K562 (cell line): ENCODE data around the gene MGA. TPM values are rescaled to one million over a fixed set of nuclear protein-coding genes. Genes with fewer than 3 reads are reported as not detected.

Source experiments
- FOXJ3 ChIP-seq: sonication (generic); formaldehyde crosslinking; IDR thresholded peaks from 2 replicates; pipeline ENCODE4 v1.4.0; 2020; ENCODE audit warnings: mild to moderate bottlenecking, missing genetic modification reagents
- MBD2 ChIP-seq: sonication (generic); IDR thresholded peaks from 2 replicates; pipeline ENCODE4 v1.6.1; 2016; ENCODE audit warnings: low read depth, borderline replicate concordance
- MCM3 ChIP-seq: fragments of 450-650 bp; IDR thresholded peaks from 2 replicates; pipeline ENCODE4 v1.6.1; 2016
- NR2C1 ChIP-seq, 2 experiments: fragments of 450-650 bp; IDR thresholded peaks; 2 replicates each; pipeline ENCODE4 v1.6.1; 2017; ENCODE audit warnings: mild to moderate bottlenecking in 2 of 2, antibody characterized with exemption in 1 of 2, inconsistent platforms in 1 of 2, missing compliant biosample characterization in 1 of 2, missing genetic modification characterization in 1 of 2
- ZNF184 ChIP-seq: sonication (generic); formaldehyde crosslinking; IDR thresholded peaks from 2 replicates; pipeline ENCODE4 v1.5.0; 2020; ENCODE audit warnings: missing genetic modification reagents
- ZNF445 ChIP-seq: fragments of 250-450 bp; sonication (Bioruptor Pico); IDR thresholded peaks from 2 replicates; pipeline ENCODE4 v1.4.0; 2020; ENCODE audit warnings: low read depth, mild to moderate bottlenecking, moderate library complexity
- ZNF785 ChIP-seq: fragments of 250-450 bp; sonication (Bioruptor Pico); IDR thresholded peaks from 2 replicates; pipeline ENCODE4 v1.4.0; 2020; ENCODE audit warnings: mild to moderate bottlenecking
- polyA plus RNA-seq, 8 experiments: library from polyadenylated mRNA; depleted of rRNA in 4 of 8; stranded (reverse) in 5 of 8; unstranded in 3 of 8; fragments of >200 nt; fragmentation: Nextera tagmentation in 2 of 8; fragmentation: Illumina TruSeq in 1 of 8; extraction: Ambion mirVana in 2 of 8; extraction: Trizol in 1 of 8; gene quantifications; 2 replicates each; pipeline versions ENCODE4 v1.2.1 to v1.2.3, GENCODE V29; 2011 to 2014; ENCODE audit warnings: inconsistent platforms in 1 of 8, missing spikeins in 1 of 8
- total RNA-seq, 7 experiments: library from RNA; depleted of rRNA in 6 of 7; stranded (reverse); fragments of >200 nt in 6 of 7; fragmentation: Illumina TruSeq in 2 of 7; extraction: Trizol in 2 of 7; gene quantifications; 2 replicates each; pipeline versions ENCODE4 v1.2.1 to v1.2.3, GENCODE V29; 2011 to 2021; ENCODE audit warnings: low replicate concordance in 1 of 7
- TF ChIP-seq, protein P1 (sequence below): fragments of 200-800 bp; sonication (Bioruptor generic); IDR thresholded peaks from 2 replicates; pipeline ENCODE4 v1.6.1; 2016; ENCODE audit warnings: missing genetic modification characterization, missing compliant biosample characterization
- TF ChIP-seq, protein P2 (sequence below): fragments of 450-650 bp; IDR thresholded peaks from 2 replicates; pipeline ENCODE4 v1.6.1; 2016; ENCODE audit warnings: low read depth

The MGA gene
- total and polyA plus RNA-seq, 9 of the 15 experiments (the other 6 are each of a cell fraction or from before 2014, with no cell fraction given), result 4.7 to 56.1 (median 21.1) TPM

DNA sequence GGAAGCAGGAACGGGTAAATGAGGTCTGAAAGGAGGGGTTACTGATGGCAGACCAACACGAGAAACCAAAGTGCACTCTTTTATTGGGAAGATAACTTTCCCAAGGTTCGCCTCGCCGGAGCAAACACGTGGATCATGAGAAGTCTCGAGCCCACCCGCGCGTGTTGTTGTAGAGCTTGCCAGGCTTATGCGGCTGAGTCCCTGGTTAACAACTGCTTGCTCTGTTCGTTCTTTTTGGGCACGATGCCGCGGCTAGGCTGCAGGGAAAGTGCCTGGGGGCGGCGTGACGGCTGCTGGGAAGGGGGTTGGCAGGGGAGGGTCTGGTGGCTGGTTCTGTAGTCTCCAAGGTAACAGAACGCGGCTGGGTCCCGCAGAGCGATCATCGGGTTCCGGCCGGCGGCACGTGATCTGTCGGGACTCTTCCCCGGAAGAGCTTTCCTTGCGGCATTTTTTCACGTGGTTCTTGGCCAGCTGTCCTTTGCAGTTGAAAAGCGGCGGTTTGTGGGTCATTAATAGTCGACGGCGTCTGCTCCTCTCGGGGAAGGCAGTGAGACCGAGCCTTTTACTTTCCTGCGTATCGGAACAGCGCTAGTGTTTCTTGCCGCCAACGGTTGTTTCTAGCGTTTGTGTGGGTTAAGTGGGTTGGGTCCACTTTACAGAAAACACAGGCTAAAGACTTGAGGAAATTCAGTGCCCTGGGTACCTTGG is 1.5 kb downstream of the MGA start (continued):
- no peak for TF ChIP-seq MBD2
- TF ChIP-seq, protein P1, sequence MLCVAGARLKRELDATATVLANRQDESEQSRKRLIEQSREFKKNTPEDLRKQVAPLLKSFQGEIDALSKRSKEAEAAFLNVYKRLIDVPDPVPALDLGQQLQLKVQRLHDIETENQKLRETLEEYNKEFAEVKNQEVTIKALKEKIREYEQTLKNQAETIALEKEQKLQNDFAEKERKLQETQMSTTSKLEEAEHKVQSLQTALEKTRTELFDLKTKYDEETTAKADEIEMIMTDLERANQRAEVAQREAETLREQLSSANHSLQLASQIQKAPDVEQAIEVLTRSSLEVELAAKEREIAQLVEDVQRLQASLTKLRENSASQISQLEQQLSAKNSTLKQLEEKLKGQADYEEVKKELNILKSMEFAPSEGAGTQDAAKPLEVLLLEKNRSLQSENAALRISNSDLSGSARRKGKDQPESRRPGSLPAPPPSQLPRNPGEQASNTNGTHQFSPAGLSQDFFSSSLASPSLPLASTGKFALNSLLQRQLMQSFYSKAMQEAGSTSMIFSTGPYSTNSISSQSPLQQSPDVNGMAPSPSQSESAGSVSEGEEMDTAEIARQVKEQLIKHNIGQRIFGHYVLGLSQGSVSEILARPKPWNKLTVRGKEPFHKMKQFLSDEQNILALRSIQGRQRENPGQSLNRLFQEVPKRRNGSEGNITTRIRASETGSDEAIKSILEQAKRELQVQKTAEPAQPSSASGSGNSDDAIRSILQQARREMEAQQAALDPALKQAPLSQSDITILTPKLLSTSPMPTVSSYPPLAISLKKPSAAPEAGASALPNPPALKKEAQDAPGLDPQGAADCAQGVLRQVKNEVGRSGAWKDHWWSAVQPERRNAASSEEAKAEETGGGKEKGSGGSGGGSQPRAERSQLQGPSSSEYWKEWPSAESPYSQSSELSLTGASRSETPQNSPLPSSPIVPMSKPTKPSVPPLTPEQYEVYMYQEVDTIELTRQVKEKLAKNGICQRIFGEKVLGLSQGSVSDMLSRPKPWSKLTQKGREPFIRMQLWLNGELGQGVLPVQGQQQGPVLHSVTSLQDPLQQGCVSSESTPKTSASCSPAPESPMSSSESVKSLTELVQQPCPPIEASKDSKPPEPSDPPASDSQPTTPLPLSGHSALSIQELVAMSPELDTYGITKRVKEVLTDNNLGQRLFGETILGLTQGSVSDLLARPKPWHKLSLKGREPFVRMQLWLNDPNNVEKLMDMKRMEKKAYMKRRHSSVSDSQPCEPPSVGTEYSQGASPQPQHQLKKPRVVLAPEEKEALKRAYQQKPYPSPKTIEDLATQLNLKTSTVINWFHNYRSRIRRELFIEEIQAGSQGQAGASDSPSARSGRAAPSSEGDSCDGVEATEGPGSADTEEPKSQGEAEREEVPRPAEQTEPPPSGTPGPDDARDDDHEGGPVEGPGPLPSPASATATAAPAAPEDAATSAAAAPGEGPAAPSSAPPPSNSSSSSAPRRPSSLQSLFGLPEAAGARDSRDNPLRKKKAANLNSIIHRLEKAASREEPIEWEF (CRISPR knock-in tag), result no peak
- TF ChIP-seq MCM3, result no peak
- TF ChIP-seq NR2C1 (IDR thresholded peaks at IDR 0.05), result peak; percentile 86
- peak; percentile 88 for TF ChIP-seq NR2C1 (tag; IDR thresholded peaks at IDR 0.05)
- TF ChIP-seq ZNF184 (CRISPR knock-in tag), result no peak
- no peak for TF ChIP-seq FOXJ3 (CRISPR knock-in tag)
- no peak for TF ChIP-seq ZNF785 (CRISPR knock-in tag)
- TF ChIP-seq, protein P2, sequence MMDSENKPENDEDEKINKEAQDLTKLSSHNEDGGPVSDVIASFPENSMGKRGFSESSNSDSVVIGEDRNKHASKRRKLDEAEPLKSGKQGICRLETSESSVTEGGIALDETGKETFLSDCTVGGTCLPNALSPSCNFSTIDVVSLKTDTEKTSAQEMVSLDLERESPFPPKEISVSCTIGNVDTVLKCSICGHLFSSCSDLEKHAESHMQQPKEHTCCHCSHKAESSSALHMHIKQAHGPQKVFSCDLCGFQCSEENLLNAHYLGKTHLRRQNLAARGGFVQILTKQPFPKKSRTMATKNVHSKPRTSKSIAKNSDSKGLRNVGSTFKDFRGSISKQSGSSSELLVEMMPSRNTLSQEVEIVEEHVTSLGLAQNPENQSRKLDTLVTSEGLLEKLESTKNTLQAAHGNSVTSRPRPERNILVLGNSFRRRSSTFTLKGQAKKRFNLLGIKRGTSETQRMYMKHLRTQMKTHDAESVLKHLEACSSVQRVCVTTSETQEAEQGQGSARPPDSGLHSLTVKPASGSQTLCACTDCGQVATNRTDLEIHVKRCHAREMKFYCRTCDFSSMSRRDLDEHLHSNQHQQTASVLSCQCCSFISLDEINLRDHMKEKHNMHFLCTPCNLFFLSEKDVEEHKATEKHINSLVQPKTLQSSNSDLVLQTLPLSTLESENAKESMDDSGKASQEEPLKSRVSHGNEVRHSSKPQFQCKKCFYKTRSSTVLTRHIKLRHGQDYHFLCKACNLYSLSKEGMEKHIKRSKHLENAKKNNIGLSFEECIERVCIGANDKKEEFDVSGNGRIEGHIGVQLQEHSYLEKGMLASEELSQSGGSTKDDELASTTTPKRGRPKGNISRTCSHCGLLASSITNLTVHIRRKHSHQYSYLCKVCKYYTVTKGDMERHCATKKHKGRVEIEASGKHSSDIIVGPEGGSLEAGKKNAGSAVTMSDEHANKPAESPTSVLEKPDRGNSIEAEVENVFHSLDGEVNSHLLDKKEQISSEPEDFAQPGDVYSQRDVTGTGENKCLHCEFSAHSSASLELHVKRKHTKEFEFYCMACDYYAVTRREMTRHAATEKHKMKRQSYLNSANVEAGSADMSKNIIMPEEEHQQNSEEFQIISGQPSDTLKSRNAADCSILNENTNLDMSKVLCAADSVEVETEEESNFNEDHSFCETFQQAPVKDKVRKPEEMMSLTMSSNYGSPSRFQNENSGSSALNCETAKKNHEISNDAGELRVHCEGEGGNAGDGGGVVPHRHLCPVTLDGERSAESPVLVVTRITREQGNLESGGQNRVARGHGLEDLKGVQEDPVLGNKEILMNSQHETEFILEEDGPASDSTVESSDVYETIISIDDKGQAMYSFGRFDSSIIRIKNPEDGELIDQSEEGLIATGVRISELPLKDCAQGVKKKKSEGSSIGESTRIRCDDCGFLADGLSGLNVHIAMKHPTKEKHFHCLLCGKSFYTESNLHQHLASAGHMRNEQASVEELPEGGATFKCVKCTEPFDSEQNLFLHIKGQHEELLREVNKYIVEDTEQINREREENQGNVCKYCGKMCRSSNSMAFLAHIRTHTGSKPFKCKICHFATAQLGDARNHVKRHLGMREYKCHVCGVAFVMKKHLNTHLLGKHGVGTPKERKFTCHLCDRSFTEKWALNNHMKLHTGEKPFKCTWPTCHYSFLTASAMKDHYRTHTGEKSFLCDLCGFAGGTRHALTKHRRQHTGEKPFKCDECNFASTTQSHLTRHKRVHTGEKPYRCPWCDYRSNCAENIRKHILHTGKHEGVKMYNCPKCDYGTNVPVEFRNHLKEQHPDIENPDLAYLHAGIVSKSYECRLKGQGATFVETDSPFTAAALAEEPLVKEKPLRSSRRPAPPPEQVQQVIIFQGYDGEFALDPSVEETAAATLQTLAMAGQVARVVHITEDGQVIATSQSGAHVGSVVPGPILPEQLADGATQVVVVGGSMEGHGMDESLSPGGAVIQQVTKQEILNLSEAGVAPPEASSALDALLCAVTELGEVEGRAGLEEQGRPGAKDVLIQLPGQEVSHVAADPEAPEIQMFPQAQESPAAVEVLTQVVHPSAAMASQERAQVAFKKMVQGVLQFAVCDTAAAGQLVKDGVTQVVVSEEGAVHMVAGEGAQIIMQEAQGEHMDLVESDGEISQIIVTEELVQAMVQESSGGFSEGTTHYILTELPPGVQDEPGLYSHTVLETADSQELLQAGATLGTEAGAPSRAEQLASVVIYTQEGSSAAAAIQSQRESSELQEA, result no peak
- no peak for TF ChIP-seq ZNF445 (CRISPR knock-in tag)
